HepG2 (cell line): ENCODE measurements around the gene ADAMTS13. TPM values are rescaled to one million over a fixed set of nuclear protein-coding genes. Genes with fewer than 3 reads are reported as not detected.

Experiments used
- ARNT2 ChIP-seq: sonication (generic); formaldehyde crosslinking; IDR thresholded peaks from 2 replicates; pipeline ENCODE4 v1.8.0; 2022; ENCODE audit warnings: mild to moderate bottlenecking, low read depth, missing genetic modification reagents, moderate library complexity
- DNMT1 ChIP-seq: sonication (generic); formaldehyde crosslinking; IDR thresholded peaks from 2 replicates; pipeline ENCODE4 v1.5.1; 2020; ENCODE audit warnings: mild to moderate bottlenecking, missing genetic modification reagents
- GABPA ChIP-seq, 2 experiments: IDR thresholded peaks; 2 replicates each; pipeline ENCODE4 v1.6.1; 2011 to 2016; ENCODE audit warnings: low read depth in 2 of 2, low read length in 1 of 2, missing biosample characterization in 1 of 2, missing genetic modification characterization in 1 of 2
- GATAD2A ChIP-seq: IDR thresholded peaks from 2 replicates; pipeline ENCODE4 v1.6.1; 2016
- PRPF4 ChIP-seq: fragments of 200-400 bp; formaldehyde crosslinking; IDR thresholded peaks from 2 replicates; pipeline ENCODE4 v1.6.1; 2016; ENCODE audit warnings: low read length, low read depth; ENCODE audit not compliant: poor library complexity, severe bottlenecking
- RORA ChIP-seq: sonication (generic); formaldehyde crosslinking; IDR thresholded peaks from 2 replicates; pipeline ENCODE4 v1.5.0; 2020; ENCODE audit warnings: mild to moderate bottlenecking, missing genetic modification reagents, moderate library complexity
- SIX1 ChIP-seq: sonication (generic); formaldehyde crosslinking; IDR thresholded peaks from 2 replicates; pipeline ENCODE4 v1.4.0; 2020; ENCODE audit warnings: missing genetic modification reagents, borderline replicate concordance
- THAP11 ChIP-seq: IDR thresholded peaks from 2 replicates; pipeline ENCODE4 v1.6.1; 2016; ENCODE audit warnings: missing biosample characterization, missing genetic modification reagents
- ZNF20 ChIP-seq: sonication (generic); formaldehyde crosslinking; IDR thresholded peaks from 2 replicates; pipeline ENCODE4 v1.4.0; 2020; ENCODE audit warnings: mild to moderate bottlenecking, moderate library complexity, missing genetic modification reagents
- ZNF572 ChIP-seq: sonication (generic); formaldehyde crosslinking; IDR thresholded peaks from 2 replicates; pipeline ENCODE4 v1.5.1; 2020; ENCODE audit warnings: mild to moderate bottlenecking, missing genetic modification reagents
- ZSCAN22 ChIP-seq: sonication (generic); formaldehyde crosslinking; IDR thresholded peaks from 2 replicates; pipeline ENCODE4 v1.4.0; 2020; ENCODE audit warnings: mild to moderate bottlenecking, missing genetic modification reagents
- polyA plus RNA-seq, 8 experiments: library from polyadenylated mRNA; depleted of rRNA in 3 of 8; stranded (reverse) in 7 of 8; unstranded in 1 of 8; fragments of >200 nt; fragmentation: Illumina TruSeq in 4 of 8; extraction: Trizol in 4 of 8; gene quantifications; 2 replicates each; pipeline versions ENCODE4 v1.2.1 to v1.2.3, GENCODE V29; 2011 to 2016; ENCODE audit warnings: low read depth in 4 of 8, missing spikeins in 1 of 8, mixed read lengths in 1 of 8; ENCODE audit not compliant: insufficient read depth in 1 of 8
- total RNA-seq, 5 experiments: library from RNA; depleted of rRNA; stranded (reverse); fragments of >200 nt; fragmentation: Illumina TruSeq; extraction: Trizol; gene quantifications; 2 replicates each; pipeline ENCODE4 v1.2.3, GENCODE V29; 2016; ENCODE audit warnings: low read depth in 1 of 5
- TF ChIP-seq, protein P1 (sequence below): sonication (generic); formaldehyde crosslinking; IDR thresholded peaks from 2 replicates; pipeline ENCODE4 v1.4.0; 2020; ENCODE audit warnings: missing genetic modification reagents
- TF ChIP-seq, protein P2 (sequence below): sonication (generic); formaldehyde crosslinking; IDR thresholded peaks from 2 replicates; pipeline ENCODE4 v1.5.0; 2020; ENCODE audit warnings: missing genetic modification reagents
- TF ChIP-seq, protein P3 (sequence below), 2 experiments: fragments of 450-650 bp in 1 of 2; sonication (generic) in 1 of 2; formaldehyde crosslinking in 1 of 2; IDR thresholded peaks; 2 replicates each; pipeline versions ENCODE4 v1.6.1 to v1.8.0; 2016 to 2022; ENCODE audit warnings: antibody characterized with exemption in 1 of 2, mild to moderate bottlenecking in 1 of 2, missing genetic modification reagents in 1 of 2

The ADAMTS13 gene
- total and polyA plus RNA-seq, 2 of the 13 experiments (the other 11 are each of a cell fraction or from before 2014, with no cell fraction given): 0.91 to 4.5 TPM

DNA sequence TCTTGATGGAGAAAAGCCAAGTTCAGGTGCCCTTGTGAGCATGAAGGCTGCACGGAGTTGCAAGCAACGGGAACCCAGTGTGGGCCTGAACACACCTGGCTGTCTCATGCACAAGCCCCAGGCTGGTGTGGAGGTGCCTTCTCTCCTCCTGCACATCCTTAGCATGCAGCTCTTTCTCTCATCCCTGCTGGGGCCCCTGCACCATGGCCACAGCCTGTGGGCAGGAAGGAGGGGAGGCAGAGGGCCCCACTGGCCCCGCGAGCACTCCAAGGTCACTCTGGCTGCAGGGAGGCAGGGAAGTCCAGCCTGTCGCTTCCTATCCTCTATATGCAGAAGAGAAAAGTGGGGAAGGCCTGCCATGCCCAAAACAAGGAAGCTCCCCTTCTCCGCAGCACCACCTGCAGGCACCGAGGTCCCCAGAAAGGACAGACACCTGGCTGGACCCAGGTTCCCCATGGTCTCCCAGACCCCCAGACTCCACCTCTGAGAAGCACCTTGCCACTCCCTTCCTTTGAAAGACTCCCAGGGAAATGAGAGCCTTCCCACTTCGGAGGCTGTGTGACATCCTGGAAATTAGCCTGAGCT is 27.4 kb upstream of the ADAMTS13 start (continued):
- no peak for TF ChIP-seq ZNF572 (CRISPR knock-in tag)
- TF ChIP-seq, protein P1, sequence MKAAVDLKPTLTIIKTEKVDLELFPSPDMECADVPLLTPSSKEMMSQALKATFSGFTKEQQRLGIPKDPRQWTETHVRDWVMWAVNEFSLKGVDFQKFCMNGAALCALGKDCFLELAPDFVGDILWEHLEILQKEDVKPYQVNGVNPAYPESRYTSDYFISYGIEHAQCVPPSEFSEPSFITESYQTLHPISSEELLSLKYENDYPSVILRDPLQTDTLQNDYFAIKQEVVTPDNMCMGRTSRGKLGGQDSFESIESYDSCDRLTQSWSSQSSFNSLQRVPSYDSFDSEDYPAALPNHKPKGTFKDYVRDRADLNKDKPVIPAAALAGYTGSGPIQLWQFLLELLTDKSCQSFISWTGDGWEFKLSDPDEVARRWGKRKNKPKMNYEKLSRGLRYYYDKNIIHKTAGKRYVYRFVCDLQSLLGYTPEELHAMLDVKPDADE (CRISPR knock-in tag): no peak
- no peak for TF ChIP-seq GABPA (IDR thresholded peaks at IDR 0.05; ENCODE audit: low read depth, low read length)
- TF ChIP-seq GABPA (CRISPR knock-in tag; IDR thresholded peaks at IDR 0.05; ENCODE audit: low read depth): 0 out of 2 replicates have a peak, but pooled peaks have one; percentile 41
- TF ChIP-seq SIX1 (CRISPR knock-in tag): no peak
- peak; percentile 30; the same call in 1 of the 2 replicates for TF ChIP-seq THAP11 (CRISPR knock-in tag)
- TF ChIP-seq ARNT2 (CRISPR knock-in tag): no peak
- TF ChIP-seq ZNF20: no peak
- TF ChIP-seq DNMT1 (CRISPR knock-in tag): no peak
- no peak for TF ChIP-seq PRPF4
- TF ChIP-seq RORA (CRISPR knock-in tag): no peak
- TF ChIP-seq ZSCAN22: no peak
- TF ChIP-seq, protein P2, sequence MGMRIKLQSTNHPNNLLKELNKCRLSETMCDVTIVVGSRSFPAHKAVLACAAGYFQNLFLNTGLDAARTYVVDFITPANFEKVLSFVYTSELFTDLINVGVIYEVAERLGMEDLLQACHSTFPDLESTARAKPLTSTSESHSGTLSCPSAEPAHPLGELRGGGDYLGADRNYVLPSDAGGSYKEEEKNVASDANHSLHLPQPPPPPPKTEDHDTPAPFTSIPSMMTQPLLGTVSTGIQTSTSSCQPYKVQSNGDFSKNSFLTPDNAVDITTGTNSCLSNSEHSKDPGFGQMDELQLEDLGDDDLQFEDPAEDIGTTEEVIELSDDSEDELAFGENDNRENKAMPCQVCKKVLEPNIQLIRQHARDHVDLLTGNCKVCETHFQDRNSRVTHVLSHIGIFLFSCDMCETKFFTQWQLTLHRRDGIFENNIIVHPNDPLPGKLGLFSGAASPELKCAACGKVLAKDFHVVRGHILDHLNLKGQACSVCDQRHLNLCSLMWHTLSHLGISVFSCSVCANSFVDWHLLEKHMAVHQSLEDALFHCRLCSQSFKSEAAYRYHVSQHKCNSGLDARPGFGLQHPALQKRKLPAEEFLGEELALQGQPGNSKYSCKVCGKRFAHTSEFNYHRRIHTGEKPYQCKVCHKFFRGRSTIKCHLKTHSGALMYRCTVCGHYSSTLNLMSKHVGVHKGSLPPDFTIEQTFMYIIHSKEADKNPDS (CRISPR knock-in tag): no peak
- TF ChIP-seq, protein P3, sequence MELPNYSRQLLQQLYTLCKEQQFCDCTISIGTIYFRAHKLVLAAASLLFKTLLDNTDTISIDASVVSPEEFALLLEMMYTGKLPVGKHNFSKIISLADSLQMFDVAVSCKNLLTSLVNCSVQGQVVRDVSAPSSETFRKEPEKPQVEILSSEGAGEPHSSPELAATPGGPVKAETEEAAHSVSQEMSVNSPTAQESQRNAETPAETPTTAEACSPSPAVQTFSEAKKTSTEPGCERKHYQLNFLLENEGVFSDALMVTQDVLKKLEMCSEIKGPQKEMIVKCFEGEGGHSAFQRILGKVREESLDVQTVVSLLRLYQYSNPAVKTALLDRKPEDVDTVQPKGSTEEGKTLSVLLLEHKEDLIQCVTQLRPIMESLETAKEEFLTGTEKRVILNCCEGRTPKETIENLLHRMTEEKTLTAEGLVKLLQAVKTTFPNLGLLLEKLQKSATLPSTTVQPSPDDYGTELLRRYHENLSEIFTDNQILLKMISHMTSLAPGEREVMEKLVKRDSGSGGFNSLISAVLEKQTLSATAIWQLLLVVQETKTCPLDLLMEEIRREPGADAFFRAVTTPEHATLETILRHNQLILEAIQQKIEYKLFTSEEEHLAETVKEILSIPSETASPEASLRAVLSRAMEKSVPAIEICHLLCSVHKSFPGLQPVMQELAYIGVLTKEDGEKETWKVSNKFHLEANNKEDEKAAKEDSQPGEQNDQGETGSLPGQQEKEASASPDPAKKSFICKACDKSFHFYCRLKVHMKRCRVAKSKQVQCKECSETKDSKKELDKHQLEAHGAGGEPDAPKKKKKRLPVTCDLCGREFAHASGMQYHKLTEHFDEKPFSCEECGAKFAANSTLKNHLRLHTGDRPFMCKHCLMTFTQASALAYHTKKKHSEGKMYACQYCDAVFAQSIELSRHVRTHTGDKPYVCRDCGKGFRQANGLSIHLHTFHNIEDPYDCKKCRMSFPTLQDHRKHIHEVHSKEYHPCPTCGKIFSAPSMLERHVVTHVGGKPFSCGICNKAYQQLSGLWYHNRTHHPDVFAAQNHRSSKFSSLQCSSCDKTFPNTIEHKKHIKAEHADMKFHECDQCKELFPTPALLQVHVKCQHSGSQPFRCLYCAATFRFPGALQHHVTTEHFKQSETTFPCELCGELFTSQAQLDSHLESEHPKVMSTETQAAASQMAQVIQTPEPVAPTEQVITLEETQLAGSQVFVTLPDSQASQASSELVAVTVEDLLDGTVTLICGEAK (IDR thresholded peaks at IDR 0.05): no peak
- TF ChIP-seq, protein P3 (CRISPR knock-in tag; IDR thresholded peaks at IDR 0.05): no peak
- peak; percentile 74 for TF ChIP-seq GATAD2A (CRISPR knock-in tag)
